Measurements from ENCODE around the gene ADM2. TPM values are rescaled to one million over a fixed set of nuclear protein-coding genes. Genes with fewer than 3 reads are reported as not detected.

Gene ADM2
- total and polyA plus RNA-seq, 4 donors, result 0.74 to 5.7 (median 2.7) TPM

DNA sequence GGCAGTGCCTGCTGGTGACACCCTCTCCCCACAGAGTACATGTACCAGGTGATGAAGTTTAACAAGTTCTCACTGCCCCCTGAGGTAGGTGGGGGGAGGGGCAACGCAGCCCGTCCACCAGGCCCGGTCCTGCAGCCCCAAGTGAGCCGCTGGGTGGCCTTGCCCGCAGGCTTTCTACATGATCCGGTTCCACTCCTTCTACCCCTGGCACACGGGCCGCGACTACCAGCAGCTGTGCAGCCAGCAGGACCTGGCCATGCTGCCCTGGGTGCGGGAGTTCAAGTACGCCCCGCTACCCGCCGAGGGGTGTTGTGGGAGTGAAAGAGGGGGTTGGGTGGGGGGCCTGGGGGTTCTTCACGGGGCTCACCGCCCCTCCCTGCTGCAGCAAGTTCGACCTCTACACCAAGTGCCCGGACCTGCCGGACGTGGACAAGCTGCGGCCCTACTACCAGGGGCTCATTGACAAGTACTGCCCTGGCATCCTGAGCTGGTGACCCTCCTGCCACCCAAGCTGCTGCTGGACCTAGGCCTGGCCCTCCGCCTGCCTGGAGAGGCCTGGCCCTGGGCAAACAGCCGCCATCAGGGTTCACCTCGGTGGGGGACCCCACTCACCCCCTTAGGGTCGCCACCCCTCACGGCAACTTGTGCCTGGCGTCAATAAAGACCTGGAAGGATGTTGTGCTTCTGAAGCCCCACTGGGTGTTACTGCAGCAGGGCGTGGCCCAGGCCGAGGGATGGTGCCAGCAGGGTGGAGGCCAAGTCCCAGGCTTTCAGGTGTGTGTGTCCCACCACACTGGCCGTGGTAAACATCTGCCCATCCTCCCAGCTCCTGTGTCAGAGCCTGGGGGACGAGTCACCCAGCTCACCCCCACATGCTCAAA is 8.3 kb downstream of the ADM2 start:
- Histone ChIP-seq H3K36me3 (ENCODE audit: control insufficient read depth in 4 of 4, insufficient read depth in 4 of 4, low read length in 4 of 4) (no peaks in the 10 kb centered on the region), H3K4me3 (peak overlapping the region; percentile 2), H3K27ac (ENCODE audit: low read depth in 1 of 2, low read length in 1 of 2) (no peak overlapping the region), H3K4me1 (ENCODE audit: control insufficient read depth in 5 of 5, insufficient read depth in 5 of 5, low read length in 5 of 5) (no peaks in the 10 kb centered on the region), H3K9me3 (ENCODE audit: control insufficient read depth in 4 of 4, insufficient read depth in 3 of 4, low read length in 3 of 4) (no peaks in the 10 kb centered on the region), H3K27me3 (ENCODE audit: control insufficient read depth in 3 of 3, insufficient read depth in 3 of 3, low read length in 2 of 3) (peaks cover 0 to 7% (median 0%) of the 10 kb centered on the region in 3 donors), H3K9ac (ENCODE audit: insufficient read depth in 1 of 2, low read length in 2 of 2) (no peak overlapping the region)
- 80 to 86% methylated on average over 29 to 31 of the region's 31 CpGs for WGBS, 2 donors
- DNase-seq, result no peak
- ATAC-seq (ENCODE audit: insufficient read depth, low FRiP score), result no peak
- TF ChIP-seq, protein P1, sequence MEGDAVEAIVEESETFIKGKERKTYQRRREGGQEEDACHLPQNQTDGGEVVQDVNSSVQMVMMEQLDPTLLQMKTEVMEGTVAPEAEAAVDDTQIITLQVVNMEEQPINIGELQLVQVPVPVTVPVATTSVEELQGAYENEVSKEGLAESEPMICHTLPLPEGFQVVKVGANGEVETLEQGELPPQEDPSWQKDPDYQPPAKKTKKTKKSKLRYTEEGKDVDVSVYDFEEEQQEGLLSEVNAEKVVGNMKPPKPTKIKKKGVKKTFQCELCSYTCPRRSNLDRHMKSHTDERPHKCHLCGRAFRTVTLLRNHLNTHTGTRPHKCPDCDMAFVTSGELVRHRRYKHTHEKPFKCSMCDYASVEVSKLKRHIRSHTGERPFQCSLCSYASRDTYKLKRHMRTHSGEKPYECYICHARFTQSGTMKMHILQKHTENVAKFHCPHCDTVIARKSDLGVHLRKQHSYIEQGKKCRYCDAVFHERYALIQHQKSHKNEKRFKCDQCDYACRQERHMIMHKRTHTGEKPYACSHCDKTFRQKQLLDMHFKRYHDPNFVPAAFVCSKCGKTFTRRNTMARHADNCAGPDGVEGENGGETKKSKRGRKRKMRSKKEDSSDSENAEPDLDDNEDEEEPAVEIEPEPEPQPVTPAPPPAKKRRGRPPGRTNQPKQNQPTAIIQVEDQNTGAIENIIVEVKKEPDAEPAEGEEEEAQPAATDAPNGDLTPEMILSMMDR (IDR thresholded peaks at IDR 0.05; ENCODE audit: control extremely low read depth, extremely low read depth), result no peak

DNA sequence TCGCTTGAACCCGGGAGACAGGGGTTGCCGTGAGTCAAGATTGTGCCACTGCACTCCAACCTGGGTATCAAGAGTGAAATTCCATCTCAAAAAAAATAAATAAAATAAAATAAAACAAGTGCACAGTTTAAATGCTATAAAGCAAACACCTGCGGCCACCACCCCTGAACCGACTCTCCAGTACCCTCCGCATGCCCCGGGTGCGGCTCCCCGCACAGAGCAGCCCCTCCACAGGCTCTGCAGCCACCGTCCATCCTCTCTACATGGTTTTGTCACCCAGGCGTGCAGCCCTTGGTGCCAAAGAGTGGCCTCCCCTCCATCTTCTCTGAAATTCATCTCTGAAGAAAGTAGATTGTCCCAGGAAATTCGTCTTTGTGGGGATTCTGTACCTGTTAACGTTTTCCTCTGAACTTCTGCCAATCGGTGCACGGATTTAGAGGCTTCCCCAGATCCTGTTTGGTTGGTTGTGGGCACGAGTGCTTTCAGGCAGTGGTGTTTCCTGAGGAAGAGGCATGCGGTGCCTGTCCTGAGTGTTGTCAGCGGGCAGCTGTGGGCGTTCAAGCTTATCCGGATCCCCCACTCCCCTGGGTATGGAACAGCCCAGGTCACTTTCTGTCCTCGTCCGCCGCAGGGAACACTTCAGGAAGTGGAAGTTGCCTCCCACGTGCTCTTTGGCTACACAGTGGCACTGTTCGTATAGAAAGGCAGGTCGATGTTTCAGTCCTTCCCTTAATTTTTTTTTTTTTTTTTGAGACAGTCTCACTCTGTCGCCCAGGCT is 9.4 kb downstream of the ADM2 start:
- no peak for ATAC-seq (ENCODE audit: insufficient read depth, low FRiP score)
- Histone ChIP-seq H3K9ac (ENCODE audit: insufficient read depth in 1 of 2, low read length in 2 of 2) (no peak overlapping the region), H3K9me3 (ENCODE audit: control insufficient read depth in 4 of 4, insufficient read depth in 3 of 4, low read length in 3 of 4) (no peaks in the 10 kb centered on the region), H3K27ac (ENCODE audit: low read depth in 1 of 2, low read length in 1 of 2) (no peak overlapping the region), H3K4me3 (no peak overlapping the region), H3K36me3 (ENCODE audit: control insufficient read depth in 4 of 4, insufficient read depth in 4 of 4, low read length in 4 of 4) (no peaks in the 10 kb centered on the region), H3K27me3 (ENCODE audit: control insufficient read depth in 3 of 3, insufficient read depth in 3 of 3, low read length in 2 of 3) (peaks cover 0 to 7% (median 0%) of the 10 kb centered on the region in 3 donors), H3K4me1 (ENCODE audit: control insufficient read depth in 5 of 5, insufficient read depth in 5 of 5, low read length in 5 of 5) (no peaks in the 10 kb centered on the region)
- TF ChIP-seq, protein P1 (IDR thresholded peaks at IDR 0.05; ENCODE audit: control extremely low read depth, extremely low read depth), result no peak
- WGBS, 2 donors, result 39 to 47% methylated on average over 27 of the region's 27 CpGs
- no peak for DNase-seq

DNA sequence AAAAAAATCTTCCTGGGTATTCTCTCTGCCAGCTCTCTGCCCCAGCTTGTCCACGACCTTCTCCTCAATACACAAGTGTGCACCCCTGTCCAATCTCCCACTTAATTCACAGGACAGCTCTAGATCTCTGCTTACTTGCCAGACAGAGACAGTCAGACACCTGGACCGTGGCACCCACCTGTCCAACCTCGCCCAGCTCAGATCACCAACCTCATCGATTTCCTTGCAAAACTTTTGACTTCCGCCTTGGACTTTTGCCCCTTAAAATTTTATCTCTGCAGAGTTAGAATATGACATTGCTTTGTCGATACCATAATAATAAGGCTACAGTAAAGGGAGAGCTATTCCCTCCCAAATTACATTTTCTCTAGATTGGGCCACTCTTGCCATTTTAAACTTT is 15.8 kb downstream of the ADM2 start:
- peaks cover 0 to under 1% (median under 1%) of the 10 kb centered on the region in 4 donors for H3K36me3 ChIP-seq (ENCODE audit: control insufficient read depth in 4 of 4, insufficient read depth in 4 of 4, low read length in 4 of 4)
- DNase-seq (no peak), ATAC-seq (ENCODE audit: insufficient read depth, low FRiP score) (no peak)
- TF ChIP-seq, protein P1 (IDR thresholded peaks at IDR 0.05; ENCODE audit: control extremely low read depth, extremely low read depth), result no peak
- H3K27ac ChIP-seq (ENCODE audit: low read depth in 1 of 2, low read length in 1 of 2), result no peak overlapping the region
- no peaks in the 10 kb centered on the region for H3K9me3 ChIP-seq (ENCODE audit: control insufficient read depth in 4 of 4, insufficient read depth in 3 of 4, low read length in 3 of 4)
- no peak overlapping the region for H3K9ac ChIP-seq (ENCODE audit: insufficient read depth in 1 of 2, low read length in 2 of 2)
- H3K27me3 ChIP-seq (ENCODE audit: control insufficient read depth in 3 of 3, insufficient read depth in 3 of 3, low read length in 2 of 3), result no peaks in the 10 kb centered on the region
- H3K4me3 ChIP-seq, result no peak overlapping the region
- H3K4me1 ChIP-seq (ENCODE audit: control insufficient read depth in 5 of 5, insufficient read depth in 5 of 5, low read length in 5 of 5), result no peaks in the 10 kb centered on the region
- 86% methylated on average over 6 of the region's 6 CpGs for WGBS, 2 donors
